Peyer's patch (tissue), 4 donors: ENCODE results near the gene ERC1. TPM values are rescaled to one million over a fixed set of nuclear protein-coding genes. Genes with fewer than 3 reads are reported as not detected.

Experiments used
- DNase-seq, 3 donors: peaks; one replicate each; pipeline ENCODE4 v3.0.0-alpha.2; 2017 to 2019
- H3K27ac ChIP-seq, 4 donors: fragments of 200-600 bp; sonication (generic); one replicate each; pipeline ENCODE4 v1.5.1; 2016 to 2019
- H3K27me3 ChIP-seq, 2 donors: fragments of 200-600 bp; sonication (generic); one replicate each; pipeline ENCODE4 v1.5.1; 2019
- H3K36me3 ChIP-seq, 3 donors: fragments of 200-600 bp; sonication (generic); one replicate each; pipeline ENCODE4 v1.5.1; 2016 to 2019
- H3K4me1 ChIP-seq, 4 donors: fragments of 200-600 bp; sonication (generic); one replicate each; pipeline ENCODE4 v1.5.1; 2016 to 2019
- H3K4me3 ChIP-seq, 4 donors: fragments of 200-600 bp; sonication (generic); 1 replicate in 3 of 4; 2 replicates in 1 of 4; pipeline ENCODE4 v1.5.1; 2016 to 2019; ENCODE audit warnings: mild to moderate bottlenecking in 1 of 4
- H3K9me3 ChIP-seq, 4 donors: fragments of 200-600 bp; sonication (generic); one replicate each; pipeline ENCODE4 v1.5.1; 2016 to 2019; ENCODE audit warnings: mild to moderate bottlenecking in 1 of 4
- CTCF ChIP-seq, 6 experiments: fragments of 450-650 bp in 4 of 6; fragments of 200-600 bp in 2 of 6; sonication (generic) in 1 of 6; IDR thresholded peaks; one replicate each; pipeline ENCODE4 v1.5.1; 2017 to 2019; ENCODE audit warnings: antibody characterized with exemption in 6 of 6, mild to moderate bottlenecking in 3 of 6, moderate library complexity in 1 of 6
- POLR2A ChIP-seq, 2 donors: fragments of 450-650 bp; IDR thresholded peaks; one replicate each; pipeline ENCODE4 v1.5.1; 2017; ENCODE audit warnings: antibody characterized with exemption in 2 of 2, mild to moderate bottlenecking in 2 of 2, moderate library complexity in 2 of 2
- total RNA-seq, 4 donors: library from RNA; depleted of rRNA; stranded (reverse); fragments of >200 nt; gene quantifications; one replicate each; pipeline ENCODE4 v1.1.0, GENCODE V29; 2016

ERC1 gene
- total RNA-seq, 4 donors from 2014 or later: 26.5 to 184 (median 31.7) TPM

GRCh38 chr12:1469070-1469469 lies 478.0 kb downstream of the ERC1 start:
- H3K4me1 ChIP-seq: peaks cover 0 to 13% (median 0%) of the 10 kb centered on the region in 4 donors
- DNase-seq: no peak
- TF ChIP-seq CTCF (IDR thresholded peaks at IDR 0.05) (no peak), POLR2A (IDR thresholded peaks at IDR 0.05) (no peak)

GRCh38 chr12:1470051-1470450 lies 479.0 kb downstream of the ERC1 start:
- Histone ChIP-seq H3K9me3 (no peaks in the 10 kb centered on the region), H3K4me3 (no peak overlapping the region), H3K27ac (no peak overlapping the region), H3K27me3 (no peaks in the 10 kb centered on the region), H3K4me1 (peaks cover 0 to 17% (median 0%) of the 10 kb centered on the region in 4 donors), H3K36me3 (no peaks in the 10 kb centered on the region)
- TF ChIP-seq POLR2A (IDR thresholded peaks at IDR 0.05): no peak
- TF ChIP-seq CTCF (IDR thresholded peaks at IDR 0.05): no peak
- no peak for DNase-seq

More at GRCh38 chr12:1469070-1469469, 478.0 kb downstream of the ERC1 start:
- Histone ChIP-seq H3K4me3 (no peak overlapping the region), H3K36me3 (no peaks in the 10 kb centered on the region), H3K27me3 (no peaks in the 10 kb centered on the region), H3K27ac (no peak overlapping the region), H3K9me3 (no peaks in the 10 kb centered on the region)

- no peak overlapping the region for H3K27ac ChIP-seq
- H3K9me3 ChIP-seq: no peaks in the 10 kb centered on the region
- peaks cover 0 to 17% (median 0%) of the 10 kb centered on the region in 4 donors for H3K4me1 ChIP-seq
- H3K4me3 ChIP-seq: no peak overlapping the region
- no peak for DNase-seq
- no peaks in the 10 kb centered on the region for H3K36me3 ChIP-seq
- no peaks in the 10 kb centered on the region for H3K27me3 ChIP-seq
- TF ChIP-seq CTCF (IDR thresholded peaks at IDR 0.05) (no peak), POLR2A (IDR thresholded peaks at IDR 0.05) (no peak)
These were observed 480.2 kb downstream of the ERC1 start for GRCh38 chr12:1471224-1471623.

GRCh38 chr12:1473418-1473817 lies 482.4 kb downstream of the ERC1 start:
- peak overlapping the region in 1 of 4 donors; percentile 16 for H3K27ac ChIP-seq
- peaks cover 0 to 17% (median 0%) of the 10 kb centered on the region in 4 donors for H3K4me1 ChIP-seq
- H3K36me3 ChIP-seq: no peaks in the 10 kb centered on the region
- no peaks in the 10 kb centered on the region for H3K9me3 ChIP-seq
- no peak for TF ChIP-seq POLR2A (IDR thresholded peaks at IDR 0.05)
- no peak for TF ChIP-seq CTCF (IDR thresholded peaks at IDR 0.05)
- peak in 2 of 3 donors; percentile 45 to 68 for DNase-seq
- no peak overlapping the region for H3K4me3 ChIP-seq
- no peaks in the 10 kb centered on the region for H3K27me3 ChIP-seq

- Histone ChIP-seq H3K4me1 (peaks cover 0 to 17% (median 0%) of the 10 kb centered on the region in 4 donors), H3K9me3 (no peaks in the 10 kb centered on the region), H3K36me3 (no peaks in the 10 kb centered on the region), H3K27ac (peak overlapping the region in 1 of 4 donors; percentile 16), H3K27me3 (no peaks in the 10 kb centered on the region), H3K4me3 (no peak overlapping the region)
- DNase-seq: no peak
- TF ChIP-seq POLR2A (IDR thresholded peaks at IDR 0.05) (no peak), CTCF (IDR thresholded peaks at IDR 0.05) (no peak)
These were observed 483.1 kb downstream of the ERC1 start for GRCh38 chr12:1474041-1474573.
